GM19455 (cell line): ENCODE measurements around the gene MOSMO.
"Not testable (repeated sequence)": the region's sequence is repeated elsewhere in the genome, so short reads cannot be mapped to it uniquely, and the experiment has no call there.

Source experiments
- ATAC-seq: cut with Tn5 transposase; IDR thresholded peaks from one replicate; pipeline ENCODE4 v1.9.1; 2021; ENCODE audit not compliant: unreplicated experiment

The MOSMO gene

DNA sequence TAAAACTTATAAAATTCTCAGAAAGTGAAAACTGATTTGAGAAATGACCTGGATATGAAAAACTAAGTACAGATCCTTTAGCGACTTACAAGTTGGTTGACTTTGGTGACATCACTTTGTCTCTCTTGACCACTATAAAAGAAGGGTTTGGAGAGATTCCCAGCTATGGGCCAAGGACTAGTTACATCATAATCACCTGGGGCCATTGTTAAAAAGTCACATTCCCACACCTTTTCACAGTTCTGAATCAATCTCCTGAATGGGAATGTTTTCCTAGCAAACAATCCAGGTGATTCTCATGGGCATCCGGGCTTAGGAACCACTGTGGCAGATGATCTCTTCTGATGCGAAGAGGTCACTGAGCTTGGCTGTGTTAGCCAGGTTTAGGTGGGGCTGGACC, 83.8 kb downstream of the MOSMO start:
- ATAC-seq = no peak

DNA sequence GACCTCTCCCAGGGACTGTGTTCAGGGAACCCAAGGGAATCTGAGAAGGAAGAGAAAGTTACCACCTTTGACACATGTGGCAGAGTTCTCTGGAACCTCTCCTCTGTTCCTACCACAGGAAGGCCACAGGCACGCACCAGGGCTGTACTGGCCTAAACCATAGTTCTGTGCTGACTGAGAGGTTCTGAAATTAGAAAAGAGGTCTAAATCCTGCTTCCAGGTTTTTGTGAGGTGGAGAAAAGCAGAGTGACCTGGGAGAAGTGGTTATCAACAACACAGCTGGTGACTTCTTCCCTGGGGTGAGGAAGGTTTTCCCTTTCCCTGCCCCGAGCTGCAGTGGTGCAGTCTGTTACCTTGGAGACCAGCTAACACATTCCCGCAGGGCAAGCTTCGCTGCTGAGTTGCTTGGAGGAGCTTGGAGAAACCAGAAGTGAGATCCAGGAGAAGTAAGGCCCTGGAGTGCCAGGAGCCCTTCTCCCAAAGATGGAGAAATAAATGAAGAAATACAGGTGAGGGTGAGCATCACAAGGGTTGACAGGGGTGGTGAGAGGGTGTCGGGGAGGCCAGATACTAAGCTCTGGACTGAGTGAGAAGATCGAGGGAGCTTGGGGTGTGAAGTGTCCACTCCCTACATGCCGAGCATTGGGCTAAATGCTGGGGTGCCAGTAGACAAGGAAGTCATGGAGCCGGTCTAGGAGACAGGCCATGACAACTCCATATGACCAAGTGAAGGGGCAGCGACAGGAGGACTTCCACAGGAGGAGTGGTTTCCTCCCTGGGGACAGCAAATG, 84.4 kb downstream of the MOSMO start, which contains the start of gene VWA3A:
VWA3A (plus strand) TSS at position 399 of the 791 bp plus-strand sequence; CDS start at position 496, 97 bp downstream.
- no peak for ATAC-seq

DNA sequence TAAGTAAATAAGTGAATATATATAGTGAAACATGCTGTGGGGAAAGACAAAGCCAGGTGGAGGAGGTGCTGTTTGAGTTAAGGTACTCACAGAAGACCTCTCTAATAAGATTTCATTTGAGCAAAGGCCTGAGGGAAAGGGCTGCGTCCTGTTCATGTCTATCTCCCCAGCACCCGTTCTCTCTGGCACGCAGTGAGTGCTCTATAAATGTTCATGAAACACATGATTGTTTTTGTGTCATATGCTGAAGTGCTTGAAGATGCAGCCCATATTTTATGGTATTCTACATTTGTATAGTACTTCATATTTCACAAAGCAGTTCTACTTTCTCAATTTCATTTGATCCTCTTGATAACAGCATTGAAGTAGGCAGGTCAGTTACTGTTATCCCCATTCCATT, 85.4 kb downstream of the MOSMO start:
- no peak for ATAC-seq

DNA sequence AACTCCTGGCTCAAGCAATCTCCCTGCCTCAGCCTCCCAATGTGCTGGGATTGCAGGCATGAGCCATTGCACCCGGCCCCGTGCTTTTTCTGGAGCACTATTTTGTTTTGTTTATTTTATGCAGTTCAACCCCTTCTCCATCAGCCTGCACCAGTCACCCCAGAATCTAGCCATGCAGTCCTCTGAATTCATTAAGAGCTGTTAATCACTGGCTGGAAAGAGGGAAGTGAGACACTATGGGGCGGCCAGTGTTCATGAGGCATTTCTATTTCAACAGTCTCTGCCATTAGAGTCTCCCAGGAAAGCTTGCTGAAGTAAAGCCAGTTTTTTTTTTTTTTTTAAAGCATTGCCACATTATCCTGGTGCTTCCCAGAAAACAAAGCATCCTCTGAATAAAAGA, 86.1 kb downstream of the MOSMO start:
- no peak for ATAC-seq

DNA sequence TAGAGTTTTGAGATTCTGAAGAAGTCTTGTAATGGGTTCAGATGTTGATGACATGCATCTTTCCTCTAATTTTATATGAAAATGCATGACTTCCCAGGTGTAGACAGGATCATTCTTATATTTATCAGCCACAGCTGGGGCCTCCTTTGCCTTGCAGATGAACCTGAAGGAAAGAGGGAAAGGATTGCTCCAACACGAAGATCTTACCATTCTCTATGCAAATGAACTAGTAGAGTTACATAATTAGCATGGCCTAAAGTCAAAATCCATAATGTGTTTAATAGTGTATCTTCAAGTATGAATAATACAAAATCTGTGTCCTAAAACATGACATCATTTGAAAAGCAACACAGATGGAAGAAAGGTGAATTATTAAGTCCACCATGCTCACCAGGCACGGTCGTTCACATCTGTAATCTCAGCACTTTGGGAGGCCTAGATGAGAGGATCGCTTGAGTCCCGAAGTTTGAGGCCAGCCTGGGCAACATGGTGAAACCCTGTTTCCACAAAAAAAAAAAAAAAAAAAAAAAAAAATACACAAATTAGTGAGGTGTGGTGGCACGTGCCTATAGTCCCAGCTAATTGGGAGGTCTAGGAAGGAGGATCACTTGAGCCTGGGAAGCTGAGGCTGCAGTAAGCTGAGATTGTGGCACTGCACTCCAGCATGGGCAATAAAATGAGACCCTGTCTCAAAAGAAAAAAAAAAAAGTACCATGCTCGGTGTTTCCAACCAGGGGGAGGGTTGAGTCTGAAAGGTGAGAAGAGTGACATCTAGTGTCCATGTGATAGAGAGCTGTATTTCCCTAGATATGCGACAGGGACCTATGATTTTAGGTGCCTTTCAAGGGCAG, 90.7 kb downstream of the MOSMO start:
- ATAC-seq = no peak

DNA sequence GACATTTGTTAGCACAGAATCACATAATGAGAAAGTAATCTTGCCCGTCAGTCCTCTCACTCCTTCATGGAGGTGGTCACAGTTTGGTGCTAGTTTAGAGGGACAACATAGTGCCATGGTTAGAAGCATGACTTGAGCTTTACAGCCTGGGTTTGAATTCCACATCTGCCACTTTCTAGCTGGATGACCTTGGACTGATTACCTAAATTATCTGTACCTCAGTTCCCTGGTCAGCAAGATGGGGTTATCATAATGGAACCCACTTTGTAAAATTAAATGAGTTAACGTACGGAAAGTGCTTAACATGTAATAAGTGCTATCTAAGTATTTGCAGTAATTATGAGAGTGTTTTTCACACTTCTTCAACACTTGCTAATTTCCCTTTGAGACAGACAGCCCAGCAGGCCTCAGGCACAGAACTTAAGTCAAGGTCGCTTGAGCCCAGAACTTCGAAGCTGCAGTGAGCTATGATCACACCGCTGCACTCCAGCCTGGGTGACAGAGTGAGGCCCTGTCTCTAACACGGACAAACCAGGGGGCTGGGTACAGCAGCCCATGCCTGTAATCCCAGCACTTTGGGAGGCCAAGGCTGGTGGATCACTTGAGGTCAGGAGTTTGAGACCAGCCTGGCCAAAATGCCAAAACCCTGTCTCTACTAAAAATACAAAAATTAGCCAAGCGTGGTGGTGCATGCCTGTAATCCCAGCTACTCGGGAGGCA, 91.5 kb downstream of the MOSMO start:
- no peak for ATAC-seq

DNA sequence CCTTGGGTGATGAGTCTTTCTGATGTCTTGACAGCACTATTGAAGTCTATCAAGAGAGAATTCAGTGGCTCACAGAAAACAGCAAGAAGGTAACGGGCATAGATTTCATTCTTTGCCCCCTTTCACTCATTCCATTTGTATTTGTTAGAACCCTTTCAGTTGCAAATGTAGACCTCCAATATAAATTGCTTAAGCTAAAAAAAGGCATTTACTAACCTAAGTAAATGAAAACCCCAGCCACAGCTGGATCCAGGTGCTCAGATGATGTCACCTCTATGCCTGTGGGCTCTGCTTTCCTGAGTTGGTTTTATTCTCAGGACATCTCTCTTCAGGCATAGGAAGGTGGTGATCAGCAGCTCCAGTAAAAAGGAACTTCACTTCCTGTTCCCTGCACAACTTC, 95.5 kb downstream of the MOSMO start:
- ATAC-seq = no peak

DNA sequence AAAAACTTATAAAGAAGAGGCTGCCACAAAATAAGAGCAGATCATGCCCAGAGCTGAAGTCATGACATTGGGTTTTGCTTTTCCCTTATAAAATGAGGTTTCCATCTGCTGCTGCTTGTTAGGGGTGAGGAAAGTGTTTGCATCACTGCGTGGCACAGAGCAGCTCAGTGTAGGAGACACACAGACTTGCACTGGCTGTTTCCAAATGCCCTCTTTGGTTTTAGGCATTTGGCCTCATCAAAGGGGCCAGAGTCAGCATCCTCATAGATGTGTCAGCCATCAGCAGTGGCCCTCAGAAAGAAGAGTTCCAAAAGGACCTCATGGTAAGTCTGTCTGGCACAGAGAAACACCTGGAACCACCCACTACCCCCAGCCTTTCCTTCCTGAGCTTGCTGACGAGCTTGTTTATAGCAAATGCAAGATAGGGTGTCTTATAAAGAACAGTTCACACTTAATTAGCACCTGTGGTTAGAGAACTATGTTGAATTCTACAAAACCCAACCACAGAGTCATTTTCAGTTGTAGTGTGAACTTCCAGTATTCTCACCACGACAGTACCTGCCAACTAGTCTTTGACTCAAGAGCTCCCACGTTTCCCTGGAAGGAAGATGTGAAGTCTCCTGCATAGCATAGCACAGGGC, 101.5 kb downstream of the MOSMO start:
- no peak for ATAC-seq

DNA sequence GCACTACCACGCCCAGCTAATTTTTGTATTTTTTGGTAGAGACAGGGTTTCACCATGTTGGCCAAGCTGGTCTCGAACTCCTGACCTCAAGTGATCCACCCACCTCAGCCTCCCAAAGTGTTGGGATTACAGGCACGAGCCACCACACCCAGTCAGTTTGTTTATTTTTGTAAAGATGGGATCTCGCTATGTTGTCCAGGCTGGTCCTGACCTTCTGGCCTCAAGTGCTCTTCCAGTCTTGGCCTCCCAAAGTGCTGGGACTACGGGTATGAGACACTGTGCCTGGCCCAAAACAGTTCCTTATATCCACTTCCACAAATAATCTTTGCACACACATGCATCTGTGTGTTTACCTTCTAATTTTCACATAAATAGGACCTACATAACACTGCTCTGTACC, 103.7 kb downstream of the MOSMO start:
- ATAC-seq = not testable (repeated sequence)

DNA sequence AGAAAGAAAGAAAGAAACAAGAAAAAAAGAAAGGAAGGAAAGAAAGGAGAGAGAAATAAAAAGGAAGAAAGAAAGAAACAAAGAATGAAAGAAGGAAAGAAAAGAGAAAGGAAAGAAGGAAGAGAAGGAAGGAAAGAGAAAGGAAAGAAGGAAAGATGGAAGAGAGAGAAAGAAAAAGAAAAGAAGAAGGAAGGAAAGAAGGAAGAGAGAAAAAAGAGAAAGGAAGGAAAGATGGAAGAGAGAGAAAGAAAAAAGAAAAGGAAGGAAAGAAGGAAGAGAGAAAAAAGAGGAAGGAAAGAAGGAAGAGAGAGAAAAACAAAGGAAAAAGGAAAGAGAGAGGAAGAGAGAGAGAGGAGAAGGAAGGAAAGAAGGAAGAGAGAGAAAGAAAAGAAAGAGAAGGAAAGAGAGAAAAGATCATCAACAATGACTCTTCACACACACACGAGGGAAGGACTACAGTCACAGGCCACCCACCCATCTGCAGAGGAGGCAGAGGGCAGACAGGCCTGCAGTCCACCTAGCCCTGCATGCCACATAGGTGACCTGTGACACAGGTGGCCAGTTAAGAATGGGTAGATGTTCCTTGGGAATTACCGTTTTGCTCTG, 108.3 kb downstream of the MOSMO start:
- no peak for ATAC-seq

DNA sequence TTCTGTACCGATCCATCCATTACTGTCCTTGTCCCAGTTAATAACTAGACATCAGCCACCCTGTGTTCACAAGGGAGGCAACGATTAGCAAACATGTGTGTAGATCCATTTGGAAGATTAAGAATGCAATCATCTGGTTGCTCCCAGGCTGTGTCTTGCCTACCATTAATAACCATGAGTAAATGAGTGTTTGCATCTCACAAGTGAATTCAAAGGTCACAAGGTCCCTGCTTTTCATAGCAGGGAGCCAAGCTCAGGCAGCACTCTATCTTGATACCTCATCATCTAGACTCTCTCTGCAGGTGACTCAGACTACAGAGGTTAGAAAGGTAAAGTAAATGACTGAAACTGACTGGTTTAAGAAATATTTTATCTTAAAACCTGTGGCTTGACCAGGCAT, 109.7 kb downstream of the MOSMO start:
- no peak for ATAC-seq

DNA sequence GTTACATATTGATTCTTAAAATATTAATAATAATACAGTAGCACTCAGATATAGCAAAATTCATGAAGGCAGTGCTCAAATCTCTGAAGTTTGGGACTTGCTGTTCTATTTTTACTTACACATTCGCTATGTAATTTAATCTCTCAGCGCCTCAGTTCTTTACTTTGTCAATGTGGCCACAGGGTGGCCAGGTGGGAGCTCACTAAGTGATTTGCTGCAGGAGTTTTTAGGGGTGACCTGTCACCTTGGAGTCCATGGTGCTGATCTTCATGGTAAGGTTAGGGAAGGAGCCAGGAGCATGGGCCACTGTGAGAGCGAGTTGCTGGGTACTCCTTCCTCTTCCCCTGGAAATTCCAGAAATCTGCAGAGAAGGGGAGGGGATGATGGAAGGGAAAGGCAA, 112.5 kb downstream of the MOSMO start:
- no peak for ATAC-seq

DNA sequence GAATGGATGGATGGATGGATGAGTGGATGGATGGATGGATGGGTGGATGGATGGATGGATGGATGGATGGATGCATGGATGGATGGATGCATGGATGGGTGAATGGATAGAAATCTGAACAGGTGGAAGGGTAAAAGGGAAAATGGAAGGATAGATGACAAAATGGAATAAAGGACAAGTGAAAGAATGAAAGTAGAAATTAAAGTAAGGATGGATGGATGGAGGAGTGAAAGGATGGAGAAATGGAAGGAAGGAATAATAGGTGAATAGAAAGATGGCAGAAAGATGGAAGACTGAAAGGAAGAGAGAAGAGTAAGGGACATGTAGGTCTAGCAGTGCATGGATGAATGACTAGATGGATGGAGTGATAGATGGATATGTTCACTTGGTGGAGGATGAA, 114.3 kb downstream of the MOSMO start:
- ATAC-seq = no peak

DNA sequence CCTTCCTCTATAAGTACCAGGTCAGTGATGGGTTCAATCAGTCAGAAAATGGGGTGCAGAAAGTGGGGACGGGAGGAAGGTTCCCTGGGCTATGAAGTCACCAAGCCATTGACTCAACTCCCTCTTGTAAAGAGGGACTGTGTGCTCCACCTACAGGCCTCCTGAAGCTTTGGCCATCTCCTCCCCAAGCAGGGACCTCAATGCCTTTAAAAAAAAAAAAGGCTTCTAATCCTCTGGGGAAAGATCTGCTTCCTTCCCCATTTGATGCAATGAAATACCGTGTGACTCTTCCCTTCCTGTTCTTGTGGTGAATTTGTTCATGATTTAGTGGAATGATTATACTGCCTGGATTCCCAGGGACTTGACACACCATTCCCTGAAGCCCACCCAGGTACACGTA, 115.2 kb downstream of the MOSMO start:
- no peak for ATAC-seq

DNA sequence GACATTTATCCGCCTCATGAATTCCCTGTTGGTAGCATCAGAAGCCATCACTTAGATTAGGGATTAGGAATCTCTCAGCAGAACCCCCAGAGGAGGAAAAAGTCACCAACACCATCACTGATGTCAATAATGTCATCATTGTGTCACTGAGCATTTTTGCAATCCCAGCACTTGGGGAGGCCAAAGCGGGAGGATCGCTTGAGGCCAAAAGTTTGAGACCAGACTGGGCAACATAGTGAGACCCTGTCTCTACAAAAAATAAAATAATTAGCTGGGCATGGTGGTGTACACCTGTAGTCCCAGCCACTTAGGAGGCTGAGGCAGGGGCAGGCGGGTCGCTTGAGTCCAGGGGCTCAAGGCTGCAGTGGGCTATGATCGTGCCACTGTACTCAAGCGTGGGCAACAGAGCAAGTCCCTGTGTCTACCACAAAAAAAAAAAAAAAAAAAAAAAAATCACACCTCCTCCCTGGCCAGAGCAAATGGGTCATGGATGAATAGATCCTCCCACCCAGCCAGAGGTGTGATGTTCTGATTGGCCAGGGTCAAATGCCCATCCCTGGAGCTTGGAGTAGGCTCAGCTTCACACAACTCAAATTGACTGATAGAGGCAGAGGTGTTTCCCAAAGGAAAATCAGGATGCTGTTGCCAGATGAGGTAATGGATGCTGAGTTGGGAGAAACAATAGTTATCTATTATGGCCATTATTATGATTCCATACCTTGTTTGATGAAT, 116.0 kb downstream of the MOSMO start:
- no peak for ATAC-seq

DNA sequence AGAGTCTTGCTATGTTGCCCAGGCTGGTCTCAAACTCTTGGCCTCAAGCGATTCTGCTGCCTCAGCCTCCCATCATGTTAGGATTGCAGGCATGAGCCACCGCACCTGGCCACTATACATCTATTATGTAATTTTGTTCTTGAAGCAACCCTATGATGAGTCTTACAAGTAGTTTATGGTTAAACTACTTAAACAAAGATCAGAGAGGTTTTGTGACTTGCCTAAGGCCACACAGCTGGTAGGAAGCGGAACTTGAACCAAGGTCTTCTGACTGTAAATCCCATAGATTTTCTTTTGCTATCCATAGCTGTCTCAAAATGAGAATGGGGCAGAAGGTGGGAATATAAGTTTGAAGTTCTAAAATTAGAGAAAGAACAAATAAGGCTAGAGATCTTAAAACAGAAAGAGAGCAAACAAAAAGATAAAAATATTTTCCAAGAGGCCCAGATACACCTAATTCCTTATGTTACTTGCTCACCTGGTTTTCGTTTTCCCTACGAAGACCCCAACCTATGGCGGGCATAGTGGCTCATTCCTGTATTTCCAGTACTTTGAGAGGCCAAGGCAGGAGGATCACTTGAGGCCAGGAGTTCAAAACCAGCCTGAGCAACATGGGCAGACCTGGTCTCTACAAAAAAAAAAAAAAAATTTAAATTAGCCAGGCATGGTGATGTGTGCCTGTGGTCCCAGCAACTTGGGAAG, 116.8 kb downstream of the MOSMO start:
- no peak for ATAC-seq

DNA sequence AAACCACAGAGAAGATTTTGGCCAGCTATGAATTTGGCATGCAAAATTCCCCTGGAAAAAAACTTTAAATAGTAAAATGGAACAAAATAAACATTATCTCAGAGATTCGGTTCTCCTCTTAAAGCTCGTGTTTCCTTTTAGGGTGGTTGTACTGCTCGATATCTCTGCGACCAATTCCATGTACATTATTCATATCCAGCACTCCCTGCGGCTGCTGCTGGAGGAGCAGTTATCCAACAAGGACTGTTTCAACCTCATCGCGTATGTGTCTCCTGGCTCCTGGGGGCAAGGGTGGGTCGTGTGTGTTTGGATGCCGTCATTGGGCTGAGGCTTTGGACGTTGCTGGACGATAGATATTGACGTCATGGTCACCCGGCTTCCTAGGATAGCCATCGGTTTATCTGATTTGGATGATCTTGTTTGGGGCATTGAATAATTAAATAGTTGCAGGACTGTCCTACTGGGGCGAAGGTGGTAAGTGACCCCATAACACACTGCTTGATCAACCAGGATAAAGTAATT, 118.2 kb downstream of the MOSMO start:
- no peak for ATAC-seq

DNA sequence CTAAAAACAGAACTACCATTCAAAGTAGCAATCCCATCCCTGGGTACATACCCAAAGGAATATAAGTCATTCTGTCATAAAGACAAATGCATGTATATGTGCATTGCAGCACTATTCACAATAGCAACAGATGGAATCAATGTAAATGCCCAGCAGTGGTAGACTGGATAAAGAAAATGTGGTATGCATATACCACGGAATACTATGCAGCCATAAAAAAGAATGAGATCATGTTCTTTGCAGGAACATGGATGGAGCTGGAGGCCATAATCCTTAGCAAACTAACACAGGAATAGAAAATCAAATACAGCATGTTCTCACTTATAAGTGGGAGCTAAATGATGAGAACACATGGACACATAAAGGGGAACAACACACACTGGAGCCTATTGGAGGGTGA, 120.6 kb downstream of the MOSMO start:
- ATAC-seq = not testable (repeated sequence)

DNA sequence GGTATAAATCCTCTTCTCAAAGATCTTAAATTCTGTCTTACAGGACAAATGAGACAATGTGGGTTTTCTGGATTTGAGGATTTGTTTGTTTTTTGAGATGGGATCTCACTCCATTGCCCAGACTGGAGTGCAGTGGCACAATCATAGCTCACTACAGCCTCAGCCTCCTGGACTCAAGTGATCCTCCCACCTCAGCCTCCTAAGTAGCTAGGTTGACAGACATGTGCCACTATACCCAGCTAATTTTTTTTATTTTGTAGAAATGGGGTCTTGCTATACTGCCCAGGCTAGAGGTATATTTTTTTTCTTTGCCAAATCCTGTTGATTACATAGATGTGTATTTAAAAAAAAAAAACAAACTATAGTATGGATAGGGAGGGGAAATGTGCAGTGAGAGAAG, 122.6 kb downstream of the MOSMO start:
- no peak for ATAC-seq
